Mesenteric fat pad (tissue), 1 donor: Measurements from ENCODE around the gene RPS19BP1. TPM values are rescaled to one million over a fixed set of nuclear protein-coding genes. Genes with fewer than 3 reads are reported as not detected.

ENCODE experiments used
- DNase-seq: peaks from one replicate; pipeline ENCODE4 v3.0.0-alpha.2; 2020; ENCODE audit warnings: low spot score
- long read RNA-seq: library from polyadenylated mRNA; unstranded; transcript quantifications from one replicate; pipeline ENCODE4 v2.0.0, GENCODE V29; 2020
- total RNA-seq: library from RNA; stranded (reverse); fragmentation: NEBNext Ultra II Directional; extraction: Animal tissue kit (Norgen Biotek cat#: 25700); gene quantifications from one replicate; pipeline ENCODE4 v1.2.1, GENCODE V29; 2021
- donor health status: DM: yes; HTN: yes; CAD: no.

The RPS19BP1 gene
- 77.9 TPM for total RNA-seq
- long read RNA-seq, transcript RPS19BP1-201 (4 exons, 927 nt), result major isoform, 69 of 78 reads
- long read RNA-seq, partial matches to known transcripts, result 2 of 78 reads
- long read RNA-seq, other reads (novel, unspliced or antisense), result 1 of 78 reads

GRCh38 chr22:39532215-39533073, at the start of gene RPS19BP1:
TSS of gene RPS19BP1 (minus strand) at chr22:39532748. CDS start at chr22:39532738, 10 bp downstream.
- DNase-seq, result peak; percentile 98

- DNase-seq, result no peak
Observed at GRCh38 chr22:39581303-39581702, 48.8 kb upstream of the RPS19BP1 start.

GRCh38 chr22:39580795-39581194, 48.2 kb upstream of the RPS19BP1 start:
- DNase-seq, result no peak

- DNase-seq, result no peak
Observed at GRCh38 chr22:39580006-39580441, 47.5 kb upstream of the RPS19BP1 start.

GRCh38 chr22:39577900-39578299, 45.4 kb upstream of the RPS19BP1 start:
- no peak for DNase-seq

GRCh38 chr22:39577366-39577765, 44.8 kb upstream of the RPS19BP1 start:
- DNase-seq, result no peak

- no peak for DNase-seq
Observed at GRCh38 chr22:39576027-39576426, 43.5 kb upstream of the RPS19BP1 start.

GRCh38 chr22:39575552-39575825, 42.9 kb upstream of the RPS19BP1 start:
- DNase-seq, result no peak

- no peak for DNase-seq
Observed at GRCh38 chr22:39574779-39575551, 42.4 kb upstream of the RPS19BP1 start.

GRCh38 chr22:39571538-39571937, 39.0 kb upstream of the RPS19BP1 start:
- no peak for DNase-seq

- DNase-seq, result no peak
Observed at GRCh38 chr22:39570665-39571064, 38.1 kb upstream of the RPS19BP1 start, which contains the start of gene CACNA1I. TSS of gene CACNA1I (plus strand) at chr22:39570753. CDS start at chr22:39570753, 0 bp downstream.

GRCh38 chr22:39570226-39570625, 37.7 kb upstream of the RPS19BP1 start:
- no peak for DNase-seq

GRCh38 chr22:39569066-39569465, 36.5 kb upstream of the RPS19BP1 start:
- no peak for DNase-seq

- no peak for DNase-seq
Observed at GRCh38 chr22:39568278-39568981, 35.9 kb upstream of the RPS19BP1 start.

- no peak for DNase-seq
Observed at GRCh38 chr22:39567135-39567946, 34.8 kb upstream of the RPS19BP1 start.

- DNase-seq, result no peak
Observed at GRCh38 chr22:39565414-39565944, 32.9 kb upstream of the RPS19BP1 start.

- no peak for DNase-seq
Observed at GRCh38 chr22:39563571-39564428, 31.3 kb upstream of the RPS19BP1 start.

- no peak for DNase-seq
Observed at GRCh38 chr22:39562839-39563489, 30.4 kb upstream of the RPS19BP1 start.

GRCh38 chr22:39560127-39560526, 27.6 kb upstream of the RPS19BP1 start:
- DNase-seq, result no peak
